Astrocyte of the cerebellum (primary cell): ENCODE results near the gene EPC2.
"Not testable (repeated sequence)": the region's sequence is repeated elsewhere in the genome, so short reads cannot be mapped to it uniquely, and the experiment has no call there.

ENCODE experiments used
- DNase-seq: peaks from one replicate; pipeline ENCODE4 v3.0.0-alpha.2; 2011; ENCODE audit warnings: low read depth
- H3K4me3 ChIP-seq: 2 replicates; pipeline ENCODE4 v1.5.1; 2011; ENCODE audit warnings: mild to moderate bottlenecking, low read depth, low read length, moderate library complexity
- CTCF ChIP-seq: IDR thresholded peaks from 2 replicates; pipeline ENCODE4 v1.5.1; 2012; ENCODE audit warnings: low read length, low read depth, moderate library complexity, mild to moderate bottlenecking; ENCODE audit errors: missing control alignments
- in situ Hi-C: cut with HindIII; loops from 2 replicates; pipeline ENCODE4 v1.10.0; 2017; ENCODE audit warnings: low sequenced_read_pairs

Gene EPC2

GRCh38 chr2:148789059-148789458, 144.5 kb downstream of the EPC2 start:
- TF ChIP-seq CTCF, result no peak
- DNase-seq, result no peak
- in situ Hi-C loops, result no loop called here
- H3K4me3 ChIP-seq, result no peak overlapping the region

GRCh38 chr2:148790172-148790571, 145.6 kb downstream of the EPC2 start:
- in situ Hi-C loops, DNase-seq: not testable (repeated sequence)

GRCh38 chr2:148794558-148794957, 150.0 kb downstream of the EPC2 start:
- no peak for TF ChIP-seq CTCF
- H3K4me3 ChIP-seq, result no peak overlapping the region
- no peak for DNase-seq
- in situ Hi-C loops, result no loop called here

More at GRCh38 chr2:148790172-148790571, 145.6 kb downstream of the EPC2 start:
- not testable (repeated sequence) for H3K4me3 ChIP-seq

GRCh38 chr2:148796735-148797512, 152.4 kb downstream of the EPC2 start:
- in situ Hi-C loops, result no loop called here
- no peak for DNase-seq
- no peak overlapping the region for H3K4me3 ChIP-seq
- no peak for TF ChIP-seq CTCF

GRCh38 chr2:148802448-148803220, 158.1 kb downstream of the EPC2 start:
- no peak for DNase-seq
- in situ Hi-C loops, result no loop called here
- no peak for TF ChIP-seq CTCF
- H3K4me3 ChIP-seq, result no peak overlapping the region

- H3K4me3 ChIP-seq, result no peak overlapping the region
- in situ Hi-C loops, result no loop called here
- DNase-seq, result no peak
- TF ChIP-seq CTCF, result no peak
Observed at GRCh38 chr2:148810081-148810480, 165.5 kb downstream of the EPC2 start.

- DNase-seq, result peak; percentile 40
- in situ Hi-C loops, result no loop called here
- TF ChIP-seq CTCF, result no peak
- H3K4me3 ChIP-seq, result no peak overlapping the region
Observed at GRCh38 chr2:148812306-148812705, 167.8 kb downstream of the EPC2 start.
